ENCODE data around the gene SRM. TPM values are rescaled to one million over a fixed set of nuclear protein-coding genes. Genes with fewer than 3 reads are reported as not detected.
A peak's percentile ranks its signal among the peaks of the same experiment; 100 is the strongest.
"Not testable (repeated sequence)": the region's sequence is repeated elsewhere in the genome, so short reads cannot be mapped to it uniquely, and the experiment has no call there.

The SRM gene
- total RNA-seq, 1 donor from 2014 or later: 10.8 TPM

GRCh38 chr1:11065796-11066195, 6.0 kb upstream of the SRM start:
- Histone ChIP-seq H3K27me3 (ENCODE audit: control insufficient read depth, insufficient read depth, low read length) (no peaks in the 10 kb centered on the region), H3K36me3 (ENCODE audit: control insufficient read depth, insufficient read depth, low read length) (peaks cover 27% of the 10 kb centered on the region), H3K4me3 (ENCODE audit: low read depth, low read length) (no peak overlapping the region)
- no peak for TF ChIP-seq CTCF (IDR thresholded peaks at IDR 0.05; ENCODE audit: insufficient read depth, low read length, severe bottlenecking)
- DNase-seq (ENCODE audit: low read depth) (no peak), FAIRE-seq (no peak)

DNA sequence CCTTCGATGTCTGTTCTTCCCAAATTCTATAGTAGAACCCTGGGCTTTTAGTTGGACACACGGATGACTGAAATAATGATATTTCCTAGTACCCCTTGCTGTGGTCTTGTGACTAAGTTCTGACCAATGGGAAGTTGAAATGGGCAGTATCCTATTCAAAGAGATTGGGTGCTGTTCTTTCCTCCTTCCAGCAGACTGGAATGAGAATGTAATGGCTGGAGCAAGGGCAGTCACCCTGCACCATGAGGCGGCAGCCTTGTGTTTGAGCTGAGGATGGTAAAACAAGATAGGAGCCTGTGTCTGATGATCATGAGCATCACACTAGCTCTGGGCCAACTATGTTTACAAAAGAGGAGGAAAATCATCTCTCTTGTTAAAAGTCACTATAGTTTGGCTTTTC, 5.1 kb upstream of the SRM start:
- Histone ChIP-seq H3K36me3 (ENCODE audit: control insufficient read depth, insufficient read depth, low read length) (peaks cover 25% of the 10 kb centered on the region), H3K27me3 (ENCODE audit: control insufficient read depth, insufficient read depth, low read length) (no peaks in the 10 kb centered on the region), H3K4me3 (ENCODE audit: low read depth, low read length) (no peak overlapping the region)
- no peak for DNase-seq (ENCODE audit: low read depth)
- FAIRE-seq: no peak
- TF ChIP-seq CTCF (IDR thresholded peaks at IDR 0.05; ENCODE audit: insufficient read depth, low read length, severe bottlenecking): no peak

- H3K4me3 ChIP-seq (ENCODE audit: low read depth, low read length); FAIRE-seq; DNase-seq (ENCODE audit: low read depth); H3K27me3 ChIP-seq (ENCODE audit: control insufficient read depth, insufficient read depth, low read length): not testable (repeated sequence)
- H3K36me3 ChIP-seq (ENCODE audit: control insufficient read depth, insufficient read depth, low read length): peaks cover 23% of the 10 kb centered on the region
Observed at GRCh38 chr1:11063937-11064537, 4.2 kb upstream of the SRM start.

GRCh38 chr1:11062965-11063401, 3.2 kb upstream of the SRM start:
- Histone ChIP-seq H3K27me3 (ENCODE audit: control insufficient read depth, insufficient read depth, low read length) (no peaks in the 10 kb centered on the region), H3K4me3 (ENCODE audit: low read depth, low read length) (no peak overlapping the region), H3K36me3 (ENCODE audit: control insufficient read depth, insufficient read depth, low read length) (peaks cover 19% of the 10 kb centered on the region)
- DNase-seq (ENCODE audit: low read depth): no peak
- no peak for FAIRE-seq
- no peak for TF ChIP-seq CTCF (IDR thresholded peaks at IDR 0.05; ENCODE audit: insufficient read depth, low read length, severe bottlenecking)

- Histone ChIP-seq H3K4me3 (ENCODE audit: low read depth, low read length) (no peak overlapping the region), H3K36me3 (ENCODE audit: control insufficient read depth, insufficient read depth, low read length) (peaks cover 18% of the 10 kb centered on the region), H3K27me3 (ENCODE audit: control insufficient read depth, insufficient read depth, low read length) (no peaks in the 10 kb centered on the region)
- DNase-seq (ENCODE audit: low read depth): no peak
- FAIRE-seq: no peak
- no peak for TF ChIP-seq CTCF (IDR thresholded peaks at IDR 0.05; ENCODE audit: insufficient read depth, low read length, severe bottlenecking)
Observed at GRCh38 chr1:11061652-11062365, 2.0 kb upstream of the SRM start.

DNA sequence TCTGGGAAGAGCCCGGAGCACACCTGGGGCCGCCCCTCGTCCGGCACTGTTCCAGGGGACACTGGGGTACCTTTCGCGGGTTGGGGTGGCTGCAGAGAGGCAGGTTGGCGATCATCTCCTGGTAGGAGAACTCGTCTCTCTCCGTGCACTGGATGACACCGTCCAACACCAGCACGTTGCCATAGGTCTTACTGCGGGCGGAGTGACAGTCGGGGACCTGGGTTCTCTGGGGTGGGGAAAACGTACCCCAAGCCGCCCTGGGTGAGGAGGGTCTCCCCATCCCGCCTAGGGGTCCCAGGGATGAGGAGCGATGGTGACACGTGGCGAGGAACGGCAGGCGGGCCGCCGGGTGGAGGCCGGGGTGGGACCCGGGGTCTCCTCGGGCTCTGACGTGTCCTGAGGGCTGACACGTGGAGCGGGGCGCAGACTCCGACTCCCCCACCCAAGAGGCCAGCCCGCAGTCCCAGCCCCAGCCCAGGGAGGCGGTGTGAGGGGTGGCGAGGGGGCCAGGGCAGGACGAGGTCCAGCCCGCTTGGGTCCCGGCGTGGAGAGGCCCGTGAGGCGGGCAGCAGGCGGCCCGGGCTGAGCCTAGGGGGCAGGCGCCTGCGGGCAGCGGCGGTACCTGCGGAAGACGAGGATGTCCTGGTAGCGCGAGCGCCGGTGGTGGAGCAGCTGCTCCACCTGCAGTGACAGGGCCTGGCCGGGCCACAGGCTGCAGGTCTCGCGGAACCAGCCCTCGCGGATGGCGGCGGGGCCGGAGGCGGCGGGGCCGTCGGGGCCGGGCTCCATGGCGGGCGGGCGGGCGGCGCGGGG, 457 bp downstream of the SRM start:
- FAIRE-seq (no peak), DNase-seq (ENCODE audit: low read depth) (no peak)
- Histone ChIP-seq H3K36me3 (ENCODE audit: control insufficient read depth, insufficient read depth, low read length) (peaks cover 17% of the 10 kb centered on the region), H3K4me3 (ENCODE audit: low read depth, low read length) (peak overlapping the region; percentile 98), H3K27me3 (ENCODE audit: control insufficient read depth, insufficient read depth, low read length) (no peaks in the 10 kb centered on the region)
- no peak for TF ChIP-seq CTCF (IDR thresholded peaks at IDR 0.05; ENCODE audit: insufficient read depth, low read length, severe bottlenecking)

Data from bronchial epithelial cell (primary cell).